CD14-positive monocyte (primary cell): ENCODE measurements around the gene DPP6. TPM values are rescaled to one million over a fixed set of nuclear protein-coding genes. Genes with fewer than 3 reads are reported as not detected.

Experiments used
- DNase-seq, 3 donors: peaks; one replicate each; pipeline ENCODE4 v3.0.0-alpha.2; 2011 to 2022
- H2AFZ ChIP-seq: 2 replicates; pipeline ENCODE4 v1.6.0; 2012; ENCODE audit warnings: mild to moderate bottlenecking, low read depth, low read length, inconsistent platforms; ENCODE audit not compliant: insufficient read depth, poor library complexity, severe bottlenecking
- H3K27ac ChIP-seq, 2 donors: 1 replicate in 1 of 2; 2 replicates in 1 of 2; pipeline ENCODE4 v1.5.1; 2012 to 2013; ENCODE audit warnings: low read length in 2 of 2, control low read depth in 1 of 2, inconsistent platforms in 1 of 2, low read depth in 1 of 2, mild to moderate bottlenecking in 1 of 2
- H3K27me3 ChIP-seq, 2 donors: one replicate each; pipeline versions ENCODE4 v1.6.0 to v1.6.1; 2011 to 2013; ENCODE audit warnings: low read length in 2 of 2; ENCODE audit not compliant: control insufficient read depth in 2 of 2, insufficient read depth in 2 of 2
- H3K36me3 ChIP-seq, 2 donors: replicated peaks in 1 of 2; 1 replicate in 1 of 2; 2 replicates in 1 of 2; pipeline versions ENCODE4 v1.5.1 to v1.6.1; 2012 to 2013; ENCODE audit warnings: low read length in 2 of 2, control low read depth in 1 of 2, inconsistent platforms in 1 of 2, mild to moderate bottlenecking in 1 of 2; ENCODE audit not compliant: insufficient read depth in 2 of 2, control insufficient read depth in 1 of 2
- H3K4me1 ChIP-seq, 2 donors: 1 replicate in 1 of 2; 2 replicates in 1 of 2; pipeline versions ENCODE4 v1.5.1 to v1.6.1; 2012 to 2013; ENCODE audit warnings: low read length in 2 of 2, control low read depth in 1 of 2, inconsistent platforms in 1 of 2, mild to moderate bottlenecking in 1 of 2, moderate library complexity in 1 of 2; ENCODE audit not compliant: insufficient read depth in 2 of 2, control insufficient read depth in 1 of 2
- H3K4me2 ChIP-seq: replicated peaks from 2 replicates; pipeline ENCODE3; 2012; ENCODE audit warnings: low read length, moderate library complexity, mild to moderate bottlenecking; ENCODE audit not compliant: poor library complexity, severe bottlenecking; ENCODE audit errors: extremely low read depth
- H3K4me3 ChIP-seq, 3 experiments: fragments of 200-600 bp in 1 of 3; sonication (generic) in 1 of 3; replicated peaks in 1 of 3; 1 replicate in 2 of 3; 2 replicates in 1 of 3; pipeline ENCODE4 v1.5.1; 2011 to 2013; ENCODE audit warnings: low read length in 3 of 3, mild to moderate bottlenecking in 3 of 3, control low read depth in 2 of 3, low read depth in 2 of 3, inconsistent platforms in 1 of 3, moderate library complexity in 1 of 3
- H3K79me2 ChIP-seq: 2 replicates; pipeline ENCODE4 v1.6.0; 2012; ENCODE audit warnings: mild to moderate bottlenecking, control low read depth, inconsistent platforms, low read length, moderate library complexity; ENCODE audit not compliant: insufficient read depth
- H3K9ac ChIP-seq: 2 replicates; pipeline ENCODE4 v1.6.0; 2017; ENCODE audit warnings: low read length, mild to moderate bottlenecking; ENCODE audit not compliant: insufficient read depth, poor library complexity, severe bottlenecking
- H3K9me3 ChIP-seq, 2 donors: replicated peaks in 1 of 2; 1 replicate in 1 of 2; 2 replicates in 1 of 2; pipeline versions ENCODE4 v1.5.1 to v1.6.1; 2012 to 2013; ENCODE audit warnings: low read length in 2 of 2, control low read depth in 1 of 2; ENCODE audit not compliant: control insufficient read depth in 1 of 2, insufficient read depth in 1 of 2
- H4K20me1 ChIP-seq: 2 replicates; pipeline ENCODE4 v1.6.0; 2012; ENCODE audit warnings: mild to moderate bottlenecking, low read length, control low read depth, moderate library complexity; ENCODE audit not compliant: insufficient read depth
- H3K27ac Mint-ChIP-seq, 7 donors: one replicate each; pipeline ENCODE4 v1.8.0; 2020; ENCODE audit warnings: mild to moderate bottlenecking in 7 of 7, mixed read lengths in 7 of 7, moderate library complexity in 6 of 7, inconsistent platforms in 2 of 7
- H3K27me3 Mint-ChIP-seq, 3 donors: one replicate each; pipeline ENCODE4 v1.8.0; 2021 to 2022; ENCODE audit warnings: low read depth in 3 of 3, mild to moderate bottlenecking in 3 of 3, mixed read lengths in 3 of 3, moderate library complexity in 3 of 3, inconsistent platforms in 1 of 3
- H3K36me3 Mint-ChIP-seq, 2 donors: one replicate each; pipeline ENCODE4 v1.8.0; 2020; ENCODE audit warnings: mixed read lengths in 2 of 2, inconsistent platforms in 1 of 2, mild to moderate bottlenecking in 1 of 2
- H3K4me1 Mint-ChIP-seq: one replicate; pipeline ENCODE4 v1.8.0; 2020; ENCODE audit warnings: mild to moderate bottlenecking, mixed read lengths
- H3K4me3 Mint-ChIP-seq, 2 donors: one replicate each; pipeline ENCODE4 v1.8.0; 2020; ENCODE audit warnings: mild to moderate bottlenecking in 2 of 2, mixed read lengths in 2 of 2, moderate library complexity in 1 of 2
- H3K9me3 Mint-ChIP-seq, 7 donors: one replicate each; pipeline ENCODE4 v1.8.0; 2020 to 2022; ENCODE audit warnings: mixed read lengths in 7 of 7, mild to moderate bottlenecking in 6 of 7, moderate library complexity in 6 of 7, inconsistent platforms in 2 of 7
- WGBS: methylation state at CpG from one replicate; pipeline ENCODE4 v1.1.5; 2013; ENCODE audit warnings: missing lambda C conversion rate; ENCODE audit not compliant: insufficient coverage; 5-methylcytosine and 5-hydroxymethylcytosine counted together
- intact Hi-C, 2 donors: fragments of 100-400 bp; cut with micrococcal nuclease; formaldehyde crosslinking; loops; one replicate each; pipeline versions ENCODE4 v1.15.0 to v1.15.1; 2023
- polyA plus RNA-seq, 3 donors: library from polyadenylated mRNA; depleted of rRNA in 1 of 3; unstranded in 2 of 3; stranded (reverse) in 1 of 3; fragments of 300-500 nt in 2 of 3; fragments of >200 nt in 1 of 3; fragmentation: Illumina TruSeq in 2 of 3; gene quantifications; 1 replicate in 2 of 3; 2 replicates in 1 of 3; pipeline ENCODE4 v1.2.3, GENCODE V29; 2012 to 2021
- TF ChIP-seq, protein P1 (sequence below): fragments of 200-600 bp; IDR thresholded peaks from one replicate; pipeline ENCODE4 v1.8.0; 2022; ENCODE audit warnings: antibody characterized with exemption, mild to moderate bottlenecking

The DPP6 gene
- polyA plus RNA-seq, 3 donors, result not detected

GRCh38 chr7:154387252-154387651, 335.1 kb downstream of the DPP6 start:
- no peaks in the 10 kb centered on the region for H4K20me1 ChIP-seq
- no peak overlapping the region for H3K27ac Mint-ChIP-seq
- peaks cover 44 to 56% of the 10 kb centered on the region in 2 donors for H3K9me3 ChIP-seq
- H3K9ac ChIP-seq, result no peak overlapping the region
- TF ChIP-seq, protein P1, sequence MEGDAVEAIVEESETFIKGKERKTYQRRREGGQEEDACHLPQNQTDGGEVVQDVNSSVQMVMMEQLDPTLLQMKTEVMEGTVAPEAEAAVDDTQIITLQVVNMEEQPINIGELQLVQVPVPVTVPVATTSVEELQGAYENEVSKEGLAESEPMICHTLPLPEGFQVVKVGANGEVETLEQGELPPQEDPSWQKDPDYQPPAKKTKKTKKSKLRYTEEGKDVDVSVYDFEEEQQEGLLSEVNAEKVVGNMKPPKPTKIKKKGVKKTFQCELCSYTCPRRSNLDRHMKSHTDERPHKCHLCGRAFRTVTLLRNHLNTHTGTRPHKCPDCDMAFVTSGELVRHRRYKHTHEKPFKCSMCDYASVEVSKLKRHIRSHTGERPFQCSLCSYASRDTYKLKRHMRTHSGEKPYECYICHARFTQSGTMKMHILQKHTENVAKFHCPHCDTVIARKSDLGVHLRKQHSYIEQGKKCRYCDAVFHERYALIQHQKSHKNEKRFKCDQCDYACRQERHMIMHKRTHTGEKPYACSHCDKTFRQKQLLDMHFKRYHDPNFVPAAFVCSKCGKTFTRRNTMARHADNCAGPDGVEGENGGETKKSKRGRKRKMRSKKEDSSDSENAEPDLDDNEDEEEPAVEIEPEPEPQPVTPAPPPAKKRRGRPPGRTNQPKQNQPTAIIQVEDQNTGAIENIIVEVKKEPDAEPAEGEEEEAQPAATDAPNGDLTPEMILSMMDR, result no peak
- peaks cover 8 to 53% (median 20%) of the 10 kb centered on the region in 7 donors for H3K9me3 Mint-ChIP-seq
- no peak overlapping the region for H3K4me3 ChIP-seq
- no peak overlapping the region for H3K4me3 Mint-ChIP-seq
- no peaks in the 10 kb centered on the region for H3K4me1 ChIP-seq
- no peak overlapping the region for H2AFZ ChIP-seq
- H3K27me3 Mint-ChIP-seq, result peaks cover 0 to 2% (median 0%) of the 10 kb centered on the region in 3 donors
- H3K4me2 ChIP-seq, result no peak overlapping the region
- H3K36me3 ChIP-seq, result no peaks in the 10 kb centered on the region
- H3K79me2 ChIP-seq, result no peaks in the 10 kb centered on the region
- no peaks in the 10 kb centered on the region for H3K36me3 Mint-ChIP-seq
- H3K4me1 Mint-ChIP-seq, result no peaks in the 10 kb centered on the region
- H3K27ac ChIP-seq, result no peak overlapping the region
- intact Hi-C loops, result no loop called here
- DNase-seq, result no peak
- H3K27me3 ChIP-seq, result no peaks in the 10 kb centered on the region

GRCh38 chr7:154388412-154388811, 336.2 kb downstream of the DPP6 start:
- no peak overlapping the region for H3K27ac Mint-ChIP-seq

More at GRCh38 chr7:154388412-154388811, 336.2 kb downstream of the DPP6 start:
- Histone ChIP-seq H3K36me3 (no peaks in the 10 kb centered on the region), H4K20me1 (no peaks in the 10 kb centered on the region), H3K27me3 (no peaks in the 10 kb centered on the region), H3K4me2 (no peak overlapping the region), H3K4me3 (no peak overlapping the region), H3K4me1 (no peaks in the 10 kb centered on the region), H3K79me2 (no peaks in the 10 kb centered on the region), H3K9me3 (peaks cover 47 to 51% of the 10 kb centered on the region in 2 donors), H2AFZ (no peak overlapping the region), H3K9ac (no peak overlapping the region), H3K27ac (no peak overlapping the region)
- no peaks in the 10 kb centered on the region for H3K36me3 Mint-ChIP-seq
- H3K27me3 Mint-ChIP-seq, result peaks cover 0 to 2% (median 0%) of the 10 kb centered on the region in 3 donors
- peaks cover 7 to 53% (median 22%) of the 10 kb centered on the region in 7 donors for H3K9me3 Mint-ChIP-seq
- TF ChIP-seq, protein P1, result no peak
- no peak for DNase-seq
- intact Hi-C loops, result no loop called here
- 96% methylated on average over 4 of the region's 4 CpGs for WGBS
- H3K4me3 Mint-ChIP-seq, result no peak overlapping the region
- no peaks in the 10 kb centered on the region for H3K4me1 Mint-ChIP-seq
